HCT116 (cell line): ENCODE measurements around the gene MACROD1.

Experiments
- EGR1 ChIP-seq: IDR thresholded peaks from 2 replicates; pipeline ENCODE4 v1.6.1; 2012; ENCODE audit warnings: low read depth
- EZH2 ChIP-seq: fragments of 200-600 bp; sonication (generic); IDR thresholded peaks from 2 replicates; pipeline ENCODE4 v1.6.1; 2017; ENCODE audit warnings: antibody characterized with exemption, mixed run types
- EZH2phosphoT487 ChIP-seq: fragments of 200-600 bp; IDR thresholded peaks from 2 replicates; pipeline ENCODE4 v1.6.1; 2018; ENCODE audit warnings: antibody characterized with exemption, borderline replicate concordance
- FOSL1 ChIP-seq: IDR thresholded peaks from 2 replicates; pipeline ENCODE4 v1.6.1; 2012; ENCODE audit warnings: low read depth
- JUND ChIP-seq: IDR thresholded peaks from 2 replicates; pipeline ENCODE4 v1.6.1; 2012
- POLR2A ChIP-seq: IDR thresholded peaks from 2 replicates; pipeline ENCODE4 v1.7.0; 2011; ENCODE audit warnings: borderline replicate concordance; ENCODE audit not compliant: insufficient read depth, insufficient read length; ENCODE audit errors: extremely low read depth
- POLR2AphosphoS5 ChIP-seq: IDR thresholded peaks from 2 replicates; pipeline ENCODE4 v1.6.1; 2011; ENCODE audit warnings: mild to moderate bottlenecking, low read depth, low read length, moderate library complexity
- RAD21 ChIP-seq: IDR thresholded peaks from 2 replicates; pipeline ENCODE4 v1.6.1; 2012; ENCODE audit warnings: low read depth, mild to moderate bottlenecking
- REST ChIP-seq: IDR thresholded peaks from 2 replicates; pipeline ENCODE4 v1.6.1; 2012; ENCODE audit warnings: low read depth
- SP1 ChIP-seq: IDR thresholded peaks from 2 replicates; pipeline ENCODE4 v1.6.1; 2012; ENCODE audit warnings: low read depth
- YY1 ChIP-seq: IDR thresholded peaks from 2 replicates; pipeline ENCODE4 v1.6.1; 2011; ENCODE audit warnings: low read length, low read depth, moderate library complexity, mild to moderate bottlenecking; ENCODE audit not compliant: insufficient replicate concordance; ENCODE audit errors: extremely low read depth
- ZFX ChIP-seq: fragments of 450-650 bp; IDR thresholded peaks from 2 replicates; pipeline ENCODE4 v1.6.1; 2017
- TF ChIP-seq, protein P1 (sequence below), 3 experiments: fragments of 200-600 bp in 1 of 3; sonication (generic) in 1 of 3; IDR thresholded peaks in 2 of 3; conservative IDR thresholded peaks in 1 of 3; 2 replicates each; pipeline ENCODE4 v1.5.1; 2012 to 2017; ENCODE audit warnings: low read depth in 2 of 3, low read length in 2 of 3, antibody characterized with exemption in 1 of 3, borderline replicate concordance in 1 of 3, control low read depth in 1 of 3, mild to moderate bottlenecking in 1 of 3, mixed read lengths in 1 of 3, mixed run types in 1 of 3, moderate library complexity in 1 of 3; ENCODE audit not compliant: insufficient read depth in 1 of 3
- TF ChIP-seq, protein P2 (sequence below): IDR thresholded peaks from 2 replicates; pipeline ENCODE4 v1.6.1; 2011; ENCODE audit warnings: mild to moderate bottlenecking, low read length, moderate library complexity; ENCODE audit not compliant: insufficient replicate concordance; ENCODE audit errors: extremely low read depth

- TF ChIP-seq YY1 (no peak), EZH2 (no peak), RAD21 (no peak), POLR2A (no peak), FOSL1 (no peak), JUND (no peak), ZFX (no peak), POLR2AphosphoS5 (no peak), SP1 (no peak), REST (no peak), EZH2phosphoT487 (no peak), EGR1 (no peak)
- TF ChIP-seq, protein P1, sequence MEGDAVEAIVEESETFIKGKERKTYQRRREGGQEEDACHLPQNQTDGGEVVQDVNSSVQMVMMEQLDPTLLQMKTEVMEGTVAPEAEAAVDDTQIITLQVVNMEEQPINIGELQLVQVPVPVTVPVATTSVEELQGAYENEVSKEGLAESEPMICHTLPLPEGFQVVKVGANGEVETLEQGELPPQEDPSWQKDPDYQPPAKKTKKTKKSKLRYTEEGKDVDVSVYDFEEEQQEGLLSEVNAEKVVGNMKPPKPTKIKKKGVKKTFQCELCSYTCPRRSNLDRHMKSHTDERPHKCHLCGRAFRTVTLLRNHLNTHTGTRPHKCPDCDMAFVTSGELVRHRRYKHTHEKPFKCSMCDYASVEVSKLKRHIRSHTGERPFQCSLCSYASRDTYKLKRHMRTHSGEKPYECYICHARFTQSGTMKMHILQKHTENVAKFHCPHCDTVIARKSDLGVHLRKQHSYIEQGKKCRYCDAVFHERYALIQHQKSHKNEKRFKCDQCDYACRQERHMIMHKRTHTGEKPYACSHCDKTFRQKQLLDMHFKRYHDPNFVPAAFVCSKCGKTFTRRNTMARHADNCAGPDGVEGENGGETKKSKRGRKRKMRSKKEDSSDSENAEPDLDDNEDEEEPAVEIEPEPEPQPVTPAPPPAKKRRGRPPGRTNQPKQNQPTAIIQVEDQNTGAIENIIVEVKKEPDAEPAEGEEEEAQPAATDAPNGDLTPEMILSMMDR (IDR thresholded peaks at IDR 0.05 in 2 of 3, conservative IDR thresholded peaks at IDR 0.05 in 1 of 3; ENCODE audit: borderline replicate concordance in 1 of 3, insufficient read depth in 1 of 3, low read depth in 2 of 3, low read length in 2 of 3), result no peak
- TF ChIP-seq, protein P2, sequence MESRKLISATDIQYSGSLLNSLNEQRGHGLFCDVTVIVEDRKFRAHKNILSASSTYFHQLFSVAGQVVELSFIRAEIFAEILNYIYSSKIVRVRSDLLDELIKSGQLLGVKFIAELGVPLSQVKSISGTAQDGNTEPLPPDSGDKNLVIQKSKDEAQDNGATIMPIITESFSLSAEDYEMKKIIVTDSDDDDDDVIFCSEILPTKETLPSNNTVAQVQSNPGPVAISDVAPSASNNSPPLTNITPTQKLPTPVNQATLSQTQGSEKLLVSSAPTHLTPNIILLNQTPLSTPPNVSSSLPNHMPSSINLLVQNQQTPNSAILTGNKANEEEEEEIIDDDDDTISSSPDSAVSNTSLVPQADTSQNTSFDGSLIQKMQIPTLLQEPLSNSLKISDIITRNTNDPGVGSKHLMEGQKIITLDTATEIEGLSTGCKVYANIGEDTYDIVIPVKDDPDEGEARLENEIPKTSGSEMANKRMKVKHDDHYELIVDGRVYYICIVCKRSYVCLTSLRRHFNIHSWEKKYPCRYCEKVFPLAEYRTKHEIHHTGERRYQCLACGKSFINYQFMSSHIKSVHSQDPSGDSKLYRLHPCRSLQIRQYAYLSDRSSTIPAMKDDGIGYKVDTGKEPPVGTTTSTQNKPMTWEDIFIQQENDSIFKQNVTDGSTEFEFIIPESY, result no peak
Observed at GRCh38 chr11:64132191-64132771, 33.6 kb downstream of the MACROD1 start.
